Naive thymus-derived CD4-positive, alpha-beta T cell (primary cell): ENCODE data around the gene PTPRN. TPM values are rescaled to one million over a fixed set of nuclear protein-coding genes. Genes with fewer than 3 reads are reported as not detected.
"Not testable (repeated sequence)": the region's sequence is repeated elsewhere in the genome, so short reads cannot be mapped to it uniquely, and the experiment has no call there.

Source experiments
- ATAC-seq: fragments of 150-1000 bp; cut with Tn5 transposase; 2 replicates; pipeline ENCODE4 v1.10.0; 2021; ENCODE audit warnings: mild to moderate bottlenecking, moderate library complexity
- CTCF ChIA-PET: fragments of 350-600 bp; sonication (Branson Sonifier 250); formaldehyde crosslinking; loops from one replicate; lab custom pipeline; 2021; ENCODE audit warnings: antibody characterized with exemption; lab: Charles Lee
- POLR2A ChIA-PET: fragments of 350-600 bp; sonication (Branson Sonifier 250); formaldehyde crosslinking; loops from one replicate; lab custom pipeline; 2021; ENCODE audit warnings: antibody characterized with exemption, inconsistent platforms; lab: Charles Lee
- DNase-seq, 9 donors: peaks; one replicate each; pipeline versions ENCODE4 v3.0.0 to v3.0.0-alpha.2; 2020 to 2022; ENCODE audit warnings: mixed read lengths in 1 of 9
- H3K27ac ChIP-seq: one replicate; pipeline ENCODE4 v1.7.0; 2013; ENCODE audit warnings: mild to moderate bottlenecking, low read depth, low read length, moderate library complexity
- H3K27me3 ChIP-seq, 2 donors: one replicate each; pipeline ENCODE4 v1.7.0; 2013; ENCODE audit warnings: low read length in 2 of 2, mild to moderate bottlenecking in 2 of 2, moderate library complexity in 2 of 2; ENCODE audit not compliant: control insufficient read depth in 2 of 2, insufficient read depth in 2 of 2
- H3K36me3 ChIP-seq, 3 experiments: 1 replicate in 2 of 3; 2 replicates in 1 of 3; pipeline ENCODE4 v1.7.0; 2013; ENCODE audit warnings: low read length in 3 of 3, mild to moderate bottlenecking in 3 of 3, moderate library complexity in 1 of 3; ENCODE audit not compliant: insufficient read depth in 3 of 3, control insufficient read depth in 2 of 3
- H3K4me1 ChIP-seq, 2 donors: one replicate each; pipeline ENCODE4 v1.7.0; 2013; ENCODE audit warnings: low read length in 2 of 2, mild to moderate bottlenecking in 2 of 2, moderate library complexity in 1 of 2; ENCODE audit not compliant: control insufficient read depth in 2 of 2, insufficient read depth in 2 of 2
- H3K4me3 ChIP-seq: 2 replicates; pipeline ENCODE4 v1.7.0; 2013; ENCODE audit warnings: mild to moderate bottlenecking, low read length
- H3K9me3 ChIP-seq, 3 experiments: 1 replicate in 2 of 3; 2 replicates in 1 of 3; pipeline ENCODE4 v1.7.0; 2013; ENCODE audit warnings: low read length in 3 of 3; ENCODE audit not compliant: control insufficient read depth in 2 of 3
- H3K27ac Mint-ChIP-seq, 9 donors: one replicate each; pipeline ENCODE4 v1.8.0; 2020 to 2022; ENCODE audit warnings: mixed read lengths in 9 of 9, mild to moderate bottlenecking in 8 of 9, moderate library complexity in 5 of 9, inconsistent platforms in 2 of 9
- H3K27me3 Mint-ChIP-seq, 5 donors: one replicate each; pipeline ENCODE4 v1.8.0; 2021 to 2022; ENCODE audit warnings: mixed read lengths in 5 of 5, mild to moderate bottlenecking in 1 of 5
- H3K36me3 Mint-ChIP-seq, 5 donors: one replicate each; pipeline ENCODE4 v1.8.0; 2020 to 2022; ENCODE audit warnings: mixed read lengths in 5 of 5, mild to moderate bottlenecking in 3 of 5, inconsistent platforms in 1 of 5
- H3K4me1 Mint-ChIP-seq, 7 donors: one replicate each; pipeline ENCODE4 v1.8.0; 2020 to 2022; ENCODE audit warnings: mixed read lengths in 7 of 7, mild to moderate bottlenecking in 3 of 7, inconsistent platforms in 1 of 7
- H3K4me3 Mint-ChIP-seq, 10 donors: one replicate each; pipeline ENCODE4 v1.8.0; 2020 to 2022; ENCODE audit warnings: mild to moderate bottlenecking in 10 of 10, mixed read lengths in 10 of 10, moderate library complexity in 6 of 10, inconsistent platforms in 2 of 10
- H3K9me3 Mint-ChIP-seq, 11 donors: one replicate each; pipeline ENCODE4 v1.8.0; 2020 to 2022; ENCODE audit warnings: mixed read lengths in 11 of 11, mild to moderate bottlenecking in 4 of 11, inconsistent platforms in 1 of 11, moderate library complexity in 1 of 11
- intact Hi-C, 2 donors: fragments of 100-400 bp; cut with micrococcal nuclease; formaldehyde crosslinking; loops; one replicate each; pipeline ENCODE4 v1.15.1; 2023
- polyA plus RNA-seq, 2 donors: library from polyadenylated mRNA; unstranded; fragments of 300-500 nt; fragmentation: Illumina TruSeq; gene quantifications; one replicate each; pipeline ENCODE4 v1.2.3, GENCODE V29; 2021
- total RNA-seq, 6 experiments: library from RNA in 5 of 6; stranded (reverse) in 5 of 6; gene quantifications; 1 replicate in 5 of 6; 2 replicates in 1 of 6; pipeline ENCODE4 v1.2.3 and lab custom pipeline; 2021 to 2026

PTPRN gene
- total and polyA plus RNA-seq, 7 experiments from 2014 or later: 0.48 TPM; not detected in 6

- H3K36me3 Mint-ChIP-seq, CTCF ChIA-PET: not testable (repeated sequence)
- H3K27me3 Mint-ChIP-seq: peaks cover 31 to 41% (median 39%) of the 10 kb centered on the region in 5 donors
These were observed 3.6 kb upstream of the PTPRN start for GRCh38 chr2:219312683-219313263.

GRCh38 chr2:219308142-219309101 is 779 bp downstream of the PTPRN start:
- Mint-ChIP-seq H3K9me3 (peaks cover 0 to 7% (median 4%) of the 10 kb centered on the region in 11 donors), H3K36me3 (peaks cover 0 to 4% (median 0%) of the 10 kb centered on the region in 5 donors), H3K4me3 (no peak overlapping the region), H3K4me1 (peaks cover 0 to 8% (median 0%) of the 10 kb centered on the region in 7 donors), H3K27me3 (peaks cover 54 to 64% (median 61%) of the 10 kb centered on the region in 5 donors), H3K27ac (peak overlapping the region in 1 of 9 donors; percentile 14)
- Histone ChIP-seq H3K9me3 (no peaks in the 10 kb centered on the region), H3K4me3 (no peak overlapping the region), H3K27me3 (peaks cover 2 to 15% of the 10 kb centered on the region in 2 donors), H3K4me1 (no peaks in the 10 kb centered on the region), H3K36me3 (no peaks in the 10 kb centered on the region), H3K27ac (no peak overlapping the region)
- DNase-seq (peak; percentile 38 to 79 (median 60)), ATAC-seq (peak; percentile 87)
- POLR2A ChIA-PET: no interaction called here
- CTCF ChIA-PET: no interaction called here
- intact Hi-C loops: loop anchor here (1.0 to 5.0 kb wide), 4 partner anchors 22 to 346 kb away; no protein-coding TSS in a partner anchor

More at GRCh38 chr2:219312683-219313263, 3.6 kb upstream of the PTPRN start:
- ATAC-seq, intact Hi-C loops, H3K36me3 ChIP-seq, H3K4me1 ChIP-seq, DNase-seq, H3K9me3 ChIP-seq, POLR2A ChIA-PET, H3K27ac Mint-ChIP-seq, H3K4me3 Mint-ChIP-seq, H3K4me3 ChIP-seq, H3K4me1 Mint-ChIP-seq, H3K27ac ChIP-seq, H3K9me3 Mint-ChIP-seq: not testable (repeated sequence)
- peaks cover under 1 to 15% of the 10 kb centered on the region in 2 donors for H3K27me3 ChIP-seq

- intact Hi-C loops: loop anchor here (5.0 kb wide), 2 partner anchors 46 to 344 kb away; no protein-coding TSS in a partner anchor
- Mint-ChIP-seq H3K4me1 (peaks cover 0 to 8% (median 0%) of the 10 kb centered on the region in 7 donors), H3K9me3 (peaks cover 0 to 5% (median 3%) of the 10 kb centered on the region in 11 donors), H3K27ac (no peak overlapping the region), H3K27me3 (peaks cover 53 to 66% (median 66%) of the 10 kb centered on the region in 5 donors), H3K4me3 (no peak overlapping the region), H3K36me3 (peaks cover 0 to 4% (median 0%) of the 10 kb centered on the region in 5 donors)
- Histone ChIP-seq H3K4me1 (no peaks in the 10 kb centered on the region), H3K9me3 (no peaks in the 10 kb centered on the region), H3K27ac (no peak overlapping the region), H3K27me3 (peaks cover 2 to 15% of the 10 kb centered on the region in 2 donors), H3K4me3 (no peak overlapping the region), H3K36me3 (no peaks in the 10 kb centered on the region)
- ChIA-PET POLR2A (no interaction called here), CTCF (interaction anchor here (0.5 to 2.0 kb wide), 2 partner anchors 11 to 111 kb away, joined by 3 to 6 read pairs; no protein-coding TSS in a partner anchor)
- ATAC-seq (no peak), DNase-seq (no peak)
These were observed 3.2 kb downstream of the PTPRN start for GRCh38 chr2:219306047-219306446.

GRCh38 chr2:219304223-219304622 is 5.0 kb downstream of the PTPRN start:
- ChIA-PET POLR2A (interaction anchor here (0.8 kb wide), 1 partner anchor 58 kb away, joined by 6 read pairs; no protein-coding TSS in a partner anchor), CTCF (interaction anchor here (0.7 to 1.1 kb wide), 3 partner anchors 9 to 182 kb away, joined by 3 to 4 read pairs (median 3); no protein-coding TSS in a partner anchor)
- no peaks in the 10 kb centered on the region for H3K4me1 ChIP-seq
- Mint-ChIP-seq H3K4me3 (no peak overlapping the region), H3K27ac (no peak overlapping the region), H3K9me3 (peaks cover 0 to 4% (median 0%) of the 10 kb centered on the region in 11 donors), H3K27me3 (peaks cover 35 to 61% (median 52%) of the 10 kb centered on the region in 5 donors), H3K4me1 (peaks cover 0 to 8% (median 0%) of the 10 kb centered on the region in 7 donors), H3K36me3 (no peaks in the 10 kb centered on the region)
- no peak for ATAC-seq
- H3K27me3 ChIP-seq: peaks cover 2 to 10% of the 10 kb centered on the region in 2 donors
- H3K36me3 ChIP-seq: no peaks in the 10 kb centered on the region
- intact Hi-C loops: no loop called here
- no peak overlapping the region for H3K27ac ChIP-seq
- H3K9me3 ChIP-seq: no peaks in the 10 kb centered on the region
- no peak for DNase-seq
- H3K4me3 ChIP-seq: no peak overlapping the region

- H3K4me3 ChIP-seq: no peak overlapping the region
- no peak overlapping the region for H3K27ac ChIP-seq
- H3K4me1 Mint-ChIP-seq: peaks cover 0 to 13% (median 5%) of the 10 kb centered on the region in 7 donors
- peaks cover 0 to 4% of the 10 kb centered on the region in 2 donors for H3K4me1 ChIP-seq
- H3K27me3 Mint-ChIP-seq: peaks cover 30 to 51% (median 44%) of the 10 kb centered on the region in 5 donors
- no peak overlapping the region for H3K27ac Mint-ChIP-seq
- intact Hi-C loops: no loop called here
- H3K36me3 ChIP-seq: no peaks in the 10 kb centered on the region
- POLR2A ChIA-PET: no interaction called here
- ATAC-seq (no peak), DNase-seq (no peak)
- H3K9me3 ChIP-seq: no peaks in the 10 kb centered on the region
- no peaks in the 10 kb centered on the region for H3K27me3 ChIP-seq
- H3K4me3 Mint-ChIP-seq: no peak overlapping the region
- no peaks in the 10 kb centered on the region for H3K36me3 Mint-ChIP-seq
- H3K9me3 Mint-ChIP-seq: peaks cover 0 to 4% (median 0%) of the 10 kb centered on the region in 11 donors
- CTCF ChIA-PET: interaction anchor here (0.6 to 1.0 kb wide), 2 partner anchors 10 to 79 kb away, joined by 3 read pairs; no protein-coding TSS in a partner anchor
These were observed 6.7 kb downstream of the PTPRN start for GRCh38 chr2:219302412-219302968.

GRCh38 chr2:219300022-219300421 is 9.2 kb downstream of the PTPRN start:
- peaks cover 7 to 39% (median 25%) of the 10 kb centered on the region in 5 donors for H3K27me3 Mint-ChIP-seq
- H3K36me3 Mint-ChIP-seq: peaks cover 0 to 2% (median 0%) of the 10 kb centered on the region in 5 donors
- peaks cover 0 to 18% of the 10 kb centered on the region in 2 donors for H3K4me1 ChIP-seq
- no peak overlapping the region for H3K4me3 Mint-ChIP-seq
- H3K4me1 Mint-ChIP-seq: peaks cover 5 to 27% (median 16%) of the 10 kb centered on the region in 7 donors
- H3K27ac Mint-ChIP-seq: peak overlapping the region in 1 of 9 donors; percentile 7
- ChIA-PET POLR2A (interaction anchor here (1.0 to 1.2 kb wide), 2 partner anchors 93 to 141 kb away, joined by 3 to 4 read pairs; partner anchors contain the start of gene ZFAND2B), CTCF (interaction anchor here (0.5 to 11.9 kb wide), 7 partner anchors 21 to 242 kb away, joined by 3 to 194 read pairs (median 4); partner anchors contain the start of genes DNAJB2 and NHEJ1)
- H3K27me3 ChIP-seq: no peaks in the 10 kb centered on the region
- no peaks in the 10 kb centered on the region for H3K36me3 ChIP-seq
- ATAC-seq: no peak
- no peaks in the 10 kb centered on the region for H3K9me3 Mint-ChIP-seq
- no peaks in the 10 kb centered on the region for H3K9me3 ChIP-seq
- no peak overlapping the region for H3K4me3 ChIP-seq
- intact Hi-C loops: no loop called here
- no peak overlapping the region for H3K27ac ChIP-seq
- no peak for DNase-seq
